ENCODE data around the gene MEIKIN.

MEIKIN gene, protein sequence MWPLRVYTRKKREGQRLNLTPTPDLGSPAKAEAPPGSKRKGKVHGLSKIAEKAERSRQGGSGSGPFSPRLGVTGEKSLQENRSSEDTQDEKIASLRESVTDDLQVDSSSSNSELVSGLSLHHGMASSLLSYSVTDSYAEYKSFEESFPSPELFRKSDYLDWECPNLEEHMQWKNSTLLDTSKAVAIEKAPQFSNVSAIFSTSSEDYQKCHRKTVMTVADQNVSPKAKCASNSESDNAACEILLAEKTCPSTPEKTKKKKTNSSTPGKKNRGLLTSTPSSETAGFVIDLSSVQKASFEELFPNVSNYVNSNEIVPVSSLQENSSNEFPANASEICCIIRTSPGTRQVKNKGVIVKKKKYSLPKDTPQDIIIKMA

DNA sequence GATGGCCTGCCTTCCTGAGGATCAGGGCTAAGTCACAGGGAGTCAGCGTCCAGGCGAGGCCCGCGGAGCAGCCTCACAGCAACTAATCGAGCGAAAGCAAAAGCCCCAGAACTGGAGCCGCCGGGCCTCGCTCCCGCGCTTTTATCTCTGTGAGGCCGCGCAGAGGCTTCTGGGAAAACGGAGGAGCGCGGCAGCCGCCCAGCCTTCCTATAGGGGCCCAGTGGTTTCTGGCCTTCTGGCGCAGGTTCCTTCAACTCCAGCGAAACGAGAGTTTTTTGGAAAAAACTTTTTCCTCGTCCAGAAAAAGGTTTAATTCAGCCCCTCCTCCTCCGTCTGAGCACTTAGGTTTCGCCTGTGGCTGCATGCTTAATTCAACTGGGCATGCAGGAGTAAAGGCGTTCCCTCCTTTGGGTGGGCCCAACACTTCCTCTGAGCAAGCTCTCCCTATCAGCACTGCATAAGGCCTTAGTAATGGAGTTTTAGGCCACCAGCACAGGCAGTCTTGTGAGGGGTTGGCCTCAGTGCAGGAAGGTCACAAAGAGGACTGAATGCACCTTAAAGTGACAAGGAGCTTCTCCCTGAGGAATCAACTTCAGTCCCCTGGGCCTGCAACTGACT lies at the start of gene MEIKIN:
TSS of gene MEIKIN (minus strand) at position 113 of the 618 bp plus-strand sequence. CDS start 158 bp downstream, outside the sequence.
- DNase-seq (ENCODE audit: low read depth in 2 of 2) = no peak

DNA sequence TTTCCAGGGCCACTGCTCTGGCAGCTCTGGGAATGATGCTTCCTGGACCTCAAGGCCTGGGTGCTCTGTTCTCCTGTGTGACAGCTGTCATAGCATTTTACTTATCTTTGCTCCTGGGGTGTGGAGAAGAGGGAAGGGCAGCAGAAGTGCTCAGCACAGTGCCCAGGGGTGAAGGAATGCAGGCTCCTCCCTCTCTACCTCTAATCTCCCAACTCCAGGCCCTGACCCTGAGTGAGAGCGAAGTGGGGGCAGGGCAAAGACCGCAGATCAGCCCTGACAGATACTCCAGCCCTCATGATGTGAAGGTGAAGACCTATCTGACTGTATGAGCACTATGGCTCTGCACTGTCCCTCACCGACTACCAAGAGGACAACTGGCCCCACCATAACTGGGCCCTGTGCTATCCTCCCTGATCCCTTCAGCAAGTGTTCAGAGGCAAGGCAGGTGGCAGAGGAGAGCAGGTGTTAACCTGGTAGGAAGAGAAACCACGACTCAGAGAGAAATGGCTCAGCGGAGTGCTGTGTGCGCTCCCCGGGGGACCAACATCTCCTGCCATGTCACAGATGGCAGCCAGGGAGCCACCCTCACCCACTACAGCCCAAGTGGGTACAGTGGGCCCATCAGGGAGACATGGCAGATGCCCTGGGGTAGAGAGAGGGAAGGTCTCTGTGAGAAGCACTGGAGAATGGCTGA lies 49.2 kb upstream of the MEIKIN start:
- DNase-seq (ENCODE audit: low read depth in 2 of 2) = no peak

DNA sequence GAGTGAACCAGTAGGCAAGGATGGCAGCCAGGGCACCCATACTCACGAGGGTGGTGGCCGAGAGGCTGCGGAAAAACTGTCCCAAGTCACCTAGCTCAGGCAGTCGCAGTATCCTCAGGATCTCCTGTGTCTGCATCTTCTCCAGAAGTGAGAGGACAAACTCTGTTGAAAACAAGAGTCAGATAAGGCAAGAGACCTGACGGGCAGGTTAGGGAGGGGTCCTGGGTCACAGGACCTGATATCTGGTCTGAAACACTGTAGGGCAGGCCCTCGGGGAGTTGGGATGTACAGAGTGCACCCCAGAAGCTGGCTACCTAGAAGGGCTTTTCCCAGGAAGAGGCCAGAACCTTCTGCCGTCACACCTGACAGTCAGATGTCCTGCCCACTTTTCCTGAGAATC lies 48.6 kb upstream of the MEIKIN start:
- no peak for DNase-seq (ENCODE audit: low read depth in 2 of 2)

DNA sequence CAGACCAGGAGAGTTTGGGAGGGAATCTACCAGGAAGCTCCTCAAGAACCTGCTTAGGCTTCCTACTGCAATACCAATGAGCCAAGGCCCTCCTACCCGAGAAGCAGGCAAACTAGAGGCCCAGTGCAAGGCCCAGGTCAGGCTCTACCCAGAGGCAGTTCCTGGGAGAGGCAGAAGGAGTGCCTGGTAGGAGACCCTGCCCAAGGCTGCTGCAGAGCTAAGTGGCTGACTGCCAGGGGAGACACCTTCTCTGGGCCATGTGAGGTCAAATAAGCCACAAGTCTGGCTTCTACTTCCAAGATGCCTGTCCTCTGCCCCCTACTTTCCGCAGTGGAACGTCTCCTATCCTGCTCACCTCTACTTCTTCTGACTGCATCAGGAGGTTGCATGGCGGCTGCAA lies 48.2 kb upstream of the MEIKIN start:
- DNase-seq (ENCODE audit: low read depth in 2 of 2) = no peak

DNA sequence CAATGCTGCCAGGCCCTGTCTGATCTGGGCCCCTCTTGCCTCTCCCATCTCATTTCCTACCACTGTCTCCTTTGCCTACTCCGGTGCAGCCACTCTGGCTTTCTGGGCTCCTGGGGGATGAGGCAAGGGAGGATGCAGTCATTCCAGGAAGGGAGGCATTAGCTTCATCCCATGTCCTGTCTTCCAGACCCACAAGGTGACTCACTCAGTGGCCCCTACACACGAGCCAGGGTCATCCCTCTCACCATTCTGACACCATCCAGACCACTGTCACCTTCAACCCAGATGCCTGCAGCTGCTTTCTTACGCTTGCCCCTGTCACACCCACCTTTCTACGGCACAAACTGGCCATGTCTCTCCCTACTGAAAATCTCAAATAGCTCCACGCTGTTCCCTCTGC lies 46.9 kb upstream of the MEIKIN start:
- DNase-seq (ENCODE audit: low read depth in 2 of 2) = no peak

DNA sequence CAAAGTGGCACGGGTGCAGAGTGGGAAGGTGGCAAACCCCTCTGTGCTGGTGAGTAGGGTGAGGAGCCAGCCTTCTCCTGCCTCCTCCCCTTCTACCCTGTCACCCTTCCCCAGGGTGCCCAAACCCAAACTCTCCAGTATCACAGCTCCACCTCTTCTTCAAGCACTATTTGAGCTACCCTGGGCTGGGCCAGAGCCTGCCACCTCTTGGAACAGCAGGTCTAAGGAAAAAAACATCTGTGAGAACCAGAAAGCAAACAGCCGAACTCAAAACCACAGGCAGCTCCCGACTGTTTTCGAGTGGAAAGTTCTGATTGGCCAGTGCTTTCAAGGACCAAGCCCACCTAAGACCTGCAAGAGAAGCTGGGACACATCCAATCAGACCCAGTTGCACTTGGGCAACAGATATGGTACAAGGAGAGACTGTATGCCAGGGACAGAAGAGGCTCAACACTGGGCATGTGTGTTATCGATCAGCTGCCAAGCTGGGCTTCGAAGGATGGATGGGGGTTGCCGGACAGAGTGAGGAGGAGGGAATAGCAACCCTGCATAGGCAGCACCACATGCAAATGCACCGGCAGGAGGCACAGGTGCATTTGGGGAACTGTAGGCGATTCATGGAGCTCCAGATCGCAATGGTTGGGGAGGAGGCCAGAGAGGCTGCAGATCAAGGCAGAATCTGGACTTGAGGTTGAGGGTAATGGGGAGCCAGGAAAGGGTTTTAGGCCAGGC lies 46.3 kb upstream of the MEIKIN start:
- DNase-seq (ENCODE audit: low read depth in 2 of 2) = no peak

DNA sequence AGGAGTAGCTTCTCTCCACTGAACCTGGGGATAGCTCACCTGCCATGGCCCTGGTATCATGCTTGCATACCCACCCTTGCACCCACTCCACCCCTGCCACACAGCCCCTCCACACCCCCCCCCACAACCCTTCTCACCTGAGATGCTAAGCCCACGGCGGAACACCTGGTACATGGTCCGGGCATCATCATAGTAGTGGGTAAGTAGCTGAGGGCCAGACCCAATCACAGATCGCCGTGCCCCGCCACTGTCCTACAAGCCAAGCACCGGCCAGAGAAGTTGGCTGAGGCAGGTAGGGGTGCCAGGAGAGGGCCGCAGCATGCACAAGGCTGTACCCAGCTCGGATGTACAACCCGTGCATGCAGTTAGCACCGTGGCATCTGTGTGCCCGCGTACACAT lies 45.3 kb upstream of the MEIKIN start:
- DNase-seq (ENCODE audit: low read depth in 2 of 2) = no peak

DNA sequence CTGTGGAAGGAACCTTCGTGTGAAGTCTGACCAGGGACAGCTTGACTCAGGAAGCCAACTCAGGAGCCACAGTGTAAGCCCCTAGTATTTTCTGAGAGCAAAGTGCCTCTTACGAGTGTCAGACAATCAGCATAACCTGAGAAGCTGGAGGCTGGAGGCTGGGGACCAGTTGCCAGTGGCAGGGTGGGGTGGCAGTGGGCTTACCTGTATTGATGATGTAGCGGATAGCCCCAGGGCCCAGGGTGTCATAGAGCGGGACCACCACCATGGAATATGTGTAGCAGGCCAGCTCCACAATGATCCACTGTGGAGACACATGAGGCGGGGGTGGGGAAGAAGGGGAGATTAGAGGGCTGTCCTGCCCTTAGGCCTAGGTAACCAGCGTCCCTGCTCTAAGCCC lies 43.1 kb upstream of the MEIKIN start:
- no peak for DNase-seq (ENCODE audit: low read depth in 2 of 2)

DNA sequence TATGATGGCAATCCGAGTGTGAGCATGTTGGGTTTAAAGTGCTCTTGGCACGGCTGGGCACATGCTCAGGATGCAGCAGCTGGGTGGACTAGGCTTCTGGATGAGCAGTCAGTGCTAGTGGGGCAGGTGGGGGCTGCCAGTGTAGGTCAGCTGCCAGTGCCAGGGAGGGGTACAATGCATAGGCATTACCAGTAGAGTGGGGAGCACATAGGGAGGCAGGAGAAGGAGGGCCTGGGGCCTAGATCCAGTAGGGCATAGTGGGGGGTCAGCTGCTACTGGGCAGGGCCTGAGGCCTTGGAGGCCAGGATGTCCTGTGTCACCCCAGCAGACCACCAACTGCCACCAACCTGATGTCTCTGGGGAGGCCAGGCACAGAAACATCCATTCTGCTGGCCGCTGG lies 41.8 kb upstream of the MEIKIN start:
- no peak for DNase-seq (ENCODE audit: low read depth in 2 of 2)

DNA sequence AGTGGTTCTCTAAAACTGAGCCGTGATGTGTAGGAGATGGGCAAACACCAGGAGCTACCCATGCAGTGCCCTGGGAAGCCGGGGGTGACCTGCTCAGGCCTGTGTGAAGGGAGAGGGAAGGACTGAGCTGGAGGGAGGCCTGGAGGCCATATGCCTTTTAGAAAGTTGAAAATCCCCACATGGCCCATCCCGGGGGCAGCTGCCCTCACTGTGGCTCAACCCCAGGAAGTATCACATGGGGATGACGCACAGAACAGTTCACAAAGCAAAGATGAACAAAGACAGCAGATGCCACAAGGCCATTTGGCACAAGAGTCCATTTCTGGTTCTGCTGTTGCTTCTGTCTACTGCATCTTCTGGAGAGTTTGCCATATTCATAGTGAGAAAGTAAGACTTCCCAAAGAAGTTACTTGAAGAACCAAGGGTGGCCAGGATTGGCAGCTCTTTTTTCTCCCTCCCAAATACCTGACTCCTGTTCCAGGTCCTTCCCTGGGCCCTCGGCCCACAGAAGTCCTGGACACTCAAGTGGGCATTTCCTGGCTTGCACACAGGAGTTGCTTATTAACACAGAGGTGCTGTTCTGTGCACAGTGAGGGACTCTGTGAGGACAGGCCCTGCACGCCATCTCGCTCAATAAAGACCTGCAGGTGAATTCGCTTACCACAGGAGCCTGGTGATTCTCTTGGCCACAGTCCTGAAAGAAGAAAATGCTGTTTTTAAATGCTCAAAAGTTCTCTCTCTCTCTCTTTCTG lies 40.9 kb upstream of the MEIKIN start:
- no peak for DNase-seq (ENCODE audit: low read depth in 2 of 2)

DNA sequence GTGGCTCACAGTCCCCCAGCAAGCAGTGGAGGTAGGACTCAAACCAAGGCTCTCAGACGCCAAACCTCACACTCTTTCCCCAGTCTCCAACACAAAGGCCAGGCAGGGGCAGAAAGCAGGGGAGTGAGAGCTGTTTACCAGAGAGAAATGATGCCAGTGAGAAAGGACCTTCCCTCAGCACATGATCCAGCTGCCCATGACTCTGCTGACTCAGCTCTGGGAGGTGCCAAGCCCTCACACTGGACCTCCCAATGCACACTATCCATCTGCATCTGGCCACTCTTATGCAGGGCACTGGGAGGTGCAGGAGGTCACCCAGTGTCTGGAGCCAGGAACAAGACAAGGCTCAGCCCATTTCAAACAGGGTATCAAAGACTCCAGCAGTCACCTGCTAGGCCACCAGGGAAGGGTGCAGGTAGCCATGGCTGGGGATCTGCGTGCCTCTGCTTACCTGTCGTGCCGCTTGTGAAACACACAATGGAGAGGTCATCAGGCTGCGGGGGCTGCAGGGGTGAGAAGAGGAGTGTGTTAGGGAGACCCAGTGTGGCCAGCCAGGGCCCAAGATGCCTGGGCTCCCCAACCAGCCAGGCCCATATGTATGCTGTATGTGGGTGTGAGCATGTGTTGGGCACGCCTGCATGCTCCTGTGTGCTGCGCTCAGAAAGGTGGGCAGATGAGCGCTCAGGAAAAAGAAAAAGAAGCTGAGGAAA lies 39.6 kb upstream of the MEIKIN start:
- no peak for DNase-seq (ENCODE audit: low read depth in 2 of 2)

DNA sequence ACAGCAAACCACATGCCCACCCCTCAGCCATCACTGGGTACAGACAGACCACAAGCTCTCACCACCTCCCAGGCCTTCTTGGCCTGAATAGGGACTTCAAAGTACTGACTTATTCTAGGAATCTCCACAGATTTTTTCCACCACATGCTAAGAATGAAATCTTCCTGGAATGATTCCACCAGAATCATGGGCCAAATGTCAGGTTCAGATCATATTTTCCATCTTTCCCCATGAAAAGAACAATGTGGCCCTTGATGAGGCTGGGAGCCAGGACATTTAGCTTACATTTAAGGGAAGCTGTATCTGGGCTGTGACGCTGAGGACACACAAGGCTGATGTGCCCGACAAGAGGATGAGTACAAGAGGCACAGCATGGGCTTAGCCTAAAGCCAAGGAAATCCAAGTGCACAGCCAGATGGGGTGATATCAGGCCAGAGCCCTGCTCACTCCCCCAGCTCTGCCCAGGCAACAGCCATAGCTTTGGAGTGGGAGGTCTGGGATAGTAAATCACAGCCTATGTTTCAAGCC lies 37.8 kb upstream of the MEIKIN start:
- no peak for DNase-seq (ENCODE audit: low read depth in 2 of 2)

DNA sequence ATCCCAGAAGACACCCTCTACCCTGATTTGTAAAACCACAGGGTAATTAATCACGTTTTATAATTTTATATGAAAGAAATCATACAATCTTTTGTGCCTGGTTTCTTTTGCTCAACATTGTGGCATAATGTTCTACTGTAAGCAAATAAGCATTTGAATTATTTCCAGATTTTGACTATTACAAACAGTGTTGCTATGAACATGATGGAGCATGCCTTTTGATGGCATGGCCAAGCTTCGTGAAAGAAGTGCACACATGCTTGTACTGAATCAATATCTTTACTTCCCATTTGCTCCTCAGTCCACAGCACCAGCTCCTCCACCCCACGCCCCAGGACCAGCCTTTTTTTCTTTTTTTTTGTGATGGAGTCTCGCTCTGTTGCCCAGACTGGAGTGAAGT lies 36.1 kb upstream of the MEIKIN start:
- no peak for DNase-seq (ENCODE audit: low read depth in 2 of 2)

DNA sequence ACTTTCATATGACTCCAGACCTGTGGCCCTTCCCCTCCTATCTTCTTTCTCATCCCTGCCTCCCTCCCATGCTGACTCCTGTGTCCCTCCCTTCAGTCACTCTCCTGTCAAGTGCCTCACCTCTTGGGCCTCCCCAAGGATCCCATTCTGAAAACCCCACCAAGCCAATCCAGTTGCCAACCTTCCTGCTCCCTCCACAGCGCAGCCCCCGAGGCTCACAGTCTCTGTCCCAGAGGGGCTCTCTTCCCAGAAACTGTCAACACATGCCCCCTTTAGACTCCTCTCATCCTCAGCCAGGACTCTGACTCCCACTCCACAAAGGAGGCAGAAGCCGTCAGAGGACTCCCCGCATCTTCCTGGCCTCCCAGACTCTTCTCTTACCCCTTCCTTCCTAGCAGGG lies 35.2 kb upstream of the MEIKIN start:
- no peak for DNase-seq (ENCODE audit: low read depth in 2 of 2)

DNA sequence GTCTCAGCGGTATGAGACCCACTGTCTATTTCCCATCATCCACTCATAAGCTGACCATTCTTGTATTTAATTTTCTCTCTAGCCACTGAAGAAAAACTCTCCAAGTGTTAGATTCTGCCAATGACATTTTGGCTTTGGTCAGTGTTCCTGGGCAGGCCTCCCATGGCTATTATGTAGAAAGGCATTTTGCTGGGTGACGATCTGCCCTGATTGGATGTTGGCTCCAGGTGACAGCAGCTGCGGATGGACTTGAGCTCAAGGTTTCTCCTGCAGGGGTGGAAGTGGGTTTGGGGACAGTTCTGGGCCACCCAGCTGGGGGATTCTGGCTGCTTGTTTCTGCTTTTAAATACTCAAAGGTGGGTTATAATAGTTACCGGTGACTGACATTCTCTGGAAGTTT lies 34.4 kb upstream of the MEIKIN start:
- DNase-seq (ENCODE audit: low read depth in 2 of 2) = no peak

DNA sequence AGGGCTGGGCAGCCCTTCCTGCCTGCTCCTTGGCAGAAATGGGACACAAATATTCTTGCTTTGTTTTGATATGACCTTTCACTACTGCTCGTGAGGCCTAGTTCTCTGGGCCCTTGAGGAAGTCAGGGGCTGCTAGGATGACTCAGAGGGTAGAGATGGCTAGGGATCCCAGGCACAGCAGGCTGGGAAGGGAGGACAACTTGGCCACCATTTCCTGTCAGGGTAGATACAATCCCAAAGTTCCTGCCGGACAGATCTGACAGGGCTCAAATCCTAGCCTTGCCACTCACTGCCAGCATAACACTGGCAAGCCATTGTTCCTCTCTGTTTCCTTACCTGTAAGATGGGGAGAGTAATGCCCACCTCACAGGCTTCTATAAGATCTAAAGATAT lies 31.7 kb upstream of the MEIKIN start:
- DNase-seq (ENCODE audit: low read depth in 2 of 2) = no peak

DNA sequence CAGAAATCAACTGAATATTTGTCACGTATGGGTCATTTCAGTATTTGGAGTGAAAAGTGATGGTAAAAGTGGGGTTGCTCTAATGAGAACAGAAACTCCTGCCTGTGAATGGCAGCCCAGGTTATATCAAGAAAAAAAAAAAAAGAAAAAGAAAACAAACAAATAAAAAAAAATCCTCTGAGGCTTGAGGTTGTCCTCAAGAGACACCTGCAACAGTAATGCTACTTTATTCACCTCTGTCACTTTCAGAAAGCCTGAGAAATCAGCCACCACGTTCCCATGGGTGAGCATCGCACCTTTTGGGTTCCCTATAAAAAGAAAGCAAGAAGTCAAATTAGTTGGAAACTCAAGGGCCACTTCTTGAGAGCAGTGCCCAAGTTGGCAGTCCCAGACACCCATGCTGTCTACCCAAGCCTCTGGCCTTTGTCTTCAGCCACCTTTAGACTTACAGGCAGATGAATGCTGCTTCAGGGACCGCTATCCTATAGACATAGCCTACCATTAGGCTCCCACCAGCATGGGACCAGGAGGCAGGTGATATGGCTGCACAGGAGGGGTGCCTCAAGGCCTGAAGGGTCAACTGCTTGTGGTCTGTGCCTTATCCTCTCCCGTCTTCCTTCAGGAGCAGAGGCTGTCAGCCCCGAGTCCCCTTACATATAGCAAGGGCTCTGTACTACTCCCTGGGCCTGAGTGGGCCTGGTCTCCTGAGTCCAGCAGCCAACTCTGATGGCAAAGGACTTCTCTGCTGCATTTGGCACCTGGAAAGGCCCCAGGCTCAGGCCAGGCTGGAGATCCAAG lies 31.1 kb upstream of the MEIKIN start:
- no peak for DNase-seq (ENCODE audit: low read depth in 2 of 2)

DNA sequence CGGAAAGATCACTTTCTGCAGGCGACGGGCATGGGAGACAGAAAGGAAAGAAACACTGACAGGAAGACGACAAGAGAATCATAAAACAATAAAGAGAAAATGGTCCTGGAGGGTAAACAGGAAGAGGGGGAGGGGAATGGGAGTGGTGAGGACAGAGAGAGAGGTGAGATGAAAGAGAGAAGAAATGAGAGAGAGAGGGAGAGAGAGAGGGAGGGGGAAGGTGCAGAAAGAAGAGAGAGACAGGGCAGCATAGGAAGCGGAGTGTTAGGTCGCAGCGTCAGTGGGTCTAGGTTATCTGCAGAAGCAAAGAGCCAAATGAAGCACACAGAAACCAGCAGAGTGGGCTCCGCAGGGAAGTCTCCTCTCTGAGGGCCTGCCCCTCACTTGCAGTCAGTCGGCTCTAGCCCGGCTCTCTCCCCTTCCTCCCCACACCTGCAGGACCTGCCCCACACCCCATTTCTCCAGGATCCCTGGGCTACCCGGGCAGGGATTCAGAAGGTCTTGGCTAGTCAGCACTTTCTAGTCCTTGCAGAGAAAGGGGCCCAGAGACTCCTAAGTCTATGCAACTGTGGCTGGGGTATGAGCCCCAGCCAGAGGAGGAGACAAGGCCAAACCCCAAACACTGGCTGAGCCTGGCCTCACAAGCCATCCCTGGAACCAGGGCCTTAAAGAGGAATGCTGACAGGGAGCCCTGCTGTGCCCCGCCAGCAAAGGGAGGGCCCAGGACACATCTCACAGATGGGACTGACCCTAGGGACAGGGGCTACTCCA lies 29.7 kb upstream of the MEIKIN start:
- no peak for DNase-seq (ENCODE audit: low read depth in 2 of 2)

DNA sequence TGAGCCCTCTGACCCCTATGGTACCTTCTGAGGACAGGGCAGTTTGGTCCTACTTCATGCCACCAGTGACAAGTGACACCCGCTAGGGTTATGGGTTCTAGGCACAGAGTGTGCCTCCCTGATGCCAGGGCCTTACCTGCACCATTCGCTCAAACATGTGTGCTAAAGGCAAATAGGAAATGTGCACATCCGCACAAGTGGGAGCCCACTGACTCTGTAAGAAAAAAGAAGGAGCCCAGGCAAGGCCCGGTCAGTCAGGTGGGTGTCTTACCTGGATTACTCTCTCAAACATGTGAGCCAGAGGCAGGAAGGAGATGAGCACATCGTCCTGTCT lies 29.1 kb upstream of the MEIKIN start:
- no peak for DNase-seq (ENCODE audit: low read depth in 2 of 2)

All from stimulated activated CD4-positive, alpha-beta T cell treated with anti-CD3 and anti-CD28 coated beads, Interleukin-1b, Interleukin-23, amount 100 ng/mL, for 1 hour (primary cell).